ENCODE results near the gene MCAM.

MCAM gene

DNA sequence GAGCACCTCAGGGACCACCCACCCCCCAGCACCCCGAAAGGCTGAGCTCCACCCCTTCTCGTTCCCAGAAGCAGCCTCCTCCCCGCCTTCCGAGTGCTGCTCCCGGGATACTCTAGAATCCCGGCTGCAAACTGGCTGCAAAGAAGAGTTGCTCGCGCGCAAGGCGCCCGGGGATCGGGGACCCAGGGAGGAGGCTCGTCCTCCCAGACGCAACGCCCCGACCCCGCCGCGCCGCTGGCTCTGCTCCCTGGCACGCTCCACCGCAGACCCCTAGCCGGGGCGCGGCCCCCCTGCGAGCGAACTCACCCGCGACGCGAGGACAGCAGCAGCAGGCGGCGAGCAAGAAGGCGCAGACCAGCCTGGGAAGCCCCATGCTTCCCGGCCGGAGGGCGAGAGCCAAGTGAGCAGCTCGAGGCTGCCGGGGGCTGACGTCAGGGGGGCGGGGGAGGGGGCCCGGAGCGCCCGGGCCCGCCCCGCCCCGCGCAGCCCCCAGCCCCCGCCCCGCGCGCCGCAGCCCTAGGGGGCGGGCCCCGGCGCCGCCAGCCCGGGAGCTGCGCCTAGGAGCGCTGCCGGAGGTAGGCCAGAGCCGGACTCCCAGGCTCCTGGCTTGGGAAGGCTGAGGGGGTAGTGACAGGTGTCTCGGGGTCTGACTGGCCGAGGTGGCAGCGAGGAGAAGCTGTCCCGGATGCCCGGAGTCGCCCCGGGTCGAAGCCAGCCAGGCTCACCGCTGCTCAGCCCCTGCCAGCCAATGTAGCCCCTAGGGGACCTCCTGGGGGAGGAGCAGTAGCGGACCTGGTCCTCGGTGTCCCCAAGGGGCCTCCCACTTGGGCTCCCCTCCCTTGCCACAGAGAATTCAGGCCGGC, at the start of gene MCAM:
Gene MCAM, minus strand, starts transcription at position 402 of the 863 bp plus-strand sequence. Its CDS starts 29 bp downstream, at position 373.
- no peak for DNase-seq

GRCh38 chr11:119365071-119365591, 48.2 kb upstream of the MCAM start:
- no peak for DNase-seq

GRCh38 chr11:119363851-119364590, 47.1 kb upstream of the MCAM start:
- DNase-seq, result no peak

DNA sequence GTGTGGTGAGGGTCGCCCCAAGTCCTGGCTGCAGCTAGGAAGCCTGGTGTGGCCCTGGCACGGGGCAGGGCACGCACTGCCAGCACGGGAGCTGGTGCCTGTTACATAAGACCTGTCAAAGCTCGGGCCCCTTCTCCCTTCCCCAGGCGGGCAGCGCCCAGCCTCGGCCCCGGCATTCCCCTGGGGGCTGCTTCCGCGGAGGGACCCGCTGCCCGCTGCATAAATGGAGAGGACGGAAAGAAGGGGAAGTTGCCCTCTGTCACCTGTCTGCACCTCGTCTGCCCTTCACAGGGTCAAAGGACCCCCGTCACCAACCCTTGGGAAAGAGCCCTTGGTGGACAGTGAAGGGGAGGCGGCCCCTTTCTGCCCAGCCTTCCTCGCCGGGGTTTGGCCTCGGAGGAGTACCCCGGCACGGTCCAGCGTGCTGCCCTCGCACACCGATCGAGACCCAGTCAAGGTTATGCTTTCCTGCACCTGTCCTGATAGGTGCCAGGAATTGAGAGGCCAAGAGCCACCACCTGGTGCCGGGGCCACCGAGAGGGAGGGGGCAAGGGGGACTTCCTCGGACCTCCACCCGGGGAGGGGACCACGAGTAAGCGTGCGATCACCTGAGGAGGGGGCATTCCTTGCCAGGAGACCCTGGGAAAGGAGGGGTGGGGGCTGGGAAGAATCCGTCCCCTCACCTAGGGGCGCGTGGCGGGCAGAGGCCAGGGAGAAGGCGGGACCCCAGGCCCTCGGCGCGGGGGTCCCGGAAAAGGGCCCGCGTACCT, 46.3 kb upstream of the MCAM start:
- DNase-seq, result no peak

GRCh38 chr11:119362741-119363080, 45.8 kb upstream of the MCAM start:
- DNase-seq, result no peak

GRCh38 chr11:119361941-119362725, 45.2 kb upstream of the MCAM start:
- no peak for DNase-seq

DNA sequence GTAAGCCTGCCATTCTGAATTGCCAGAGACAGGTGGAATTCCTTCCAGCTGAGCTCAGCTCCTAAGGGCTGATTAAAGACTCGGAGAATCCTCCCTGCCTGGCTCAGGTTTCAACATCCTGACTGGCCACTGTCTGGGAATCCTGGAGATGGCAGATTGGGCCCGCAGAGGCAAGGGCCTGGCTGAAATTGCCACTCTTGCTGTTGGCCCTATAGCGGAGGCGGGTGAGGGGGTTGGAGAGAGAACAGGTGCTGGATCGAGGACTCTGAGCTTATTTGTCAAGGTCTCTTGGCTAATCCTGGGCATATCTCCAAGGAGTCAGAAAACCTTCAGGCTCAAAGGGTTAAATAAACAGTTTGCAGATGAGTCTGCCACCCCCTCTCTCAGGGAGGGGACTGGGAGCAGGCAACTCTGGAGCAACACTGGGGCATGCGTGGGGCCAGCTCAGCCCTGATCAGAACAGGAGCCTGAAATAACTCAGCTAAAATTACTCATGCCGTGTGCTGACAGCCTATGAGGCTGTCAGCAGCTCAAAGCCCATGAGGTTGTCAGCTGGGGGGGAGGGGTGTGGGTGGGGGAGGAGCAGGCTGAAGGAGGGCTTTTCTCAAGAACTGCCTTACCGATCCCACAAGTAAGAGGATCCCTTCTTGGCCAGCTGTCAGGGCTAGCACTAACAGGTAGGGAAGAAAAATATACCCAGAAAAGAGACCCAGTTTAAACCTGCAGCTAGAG, 44.3 kb upstream of the MCAM start:
- peak; percentile 82 for DNase-seq

DNA sequence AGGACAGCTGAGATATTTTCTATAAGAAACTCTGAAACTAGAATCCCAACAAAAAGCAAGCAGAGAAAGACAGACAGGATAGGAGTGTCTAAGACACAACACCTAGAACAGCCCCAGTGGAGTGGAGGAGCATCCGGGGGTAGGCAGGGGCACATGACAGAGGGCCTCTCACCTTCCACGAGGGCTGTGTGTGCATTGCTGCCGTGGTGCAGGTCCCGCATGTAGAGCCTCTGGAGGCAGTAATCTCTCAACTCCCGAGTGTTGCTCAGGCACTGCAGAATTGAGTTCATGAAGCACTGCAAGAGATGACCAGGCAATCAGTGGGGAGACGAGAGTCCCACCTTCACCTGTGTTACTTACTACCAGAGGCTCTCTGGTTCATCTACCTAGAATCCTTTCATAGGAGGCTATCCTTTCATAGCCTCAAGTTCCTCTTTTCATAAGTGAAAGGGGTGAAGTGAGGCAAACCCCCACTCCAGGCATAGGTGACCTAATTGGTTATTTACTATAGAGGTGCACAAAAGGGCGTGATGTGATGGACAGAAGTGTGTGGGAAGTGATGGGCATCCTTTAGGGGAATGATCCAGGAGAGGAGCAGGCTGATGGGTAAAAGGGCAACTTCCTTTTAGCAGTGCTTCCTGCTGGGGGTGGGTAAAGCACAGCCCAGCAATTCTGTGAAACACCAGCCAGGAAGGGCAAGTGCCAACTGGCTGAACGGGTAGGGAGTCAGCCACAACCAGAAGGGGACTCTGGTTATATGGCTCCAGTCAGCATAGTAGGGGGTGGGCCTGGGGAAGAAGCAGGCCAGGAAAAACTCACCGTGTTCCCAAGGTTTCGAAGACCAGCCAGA, 42.7 kb upstream of the MCAM start:
- no peak for DNase-seq

DNA sequence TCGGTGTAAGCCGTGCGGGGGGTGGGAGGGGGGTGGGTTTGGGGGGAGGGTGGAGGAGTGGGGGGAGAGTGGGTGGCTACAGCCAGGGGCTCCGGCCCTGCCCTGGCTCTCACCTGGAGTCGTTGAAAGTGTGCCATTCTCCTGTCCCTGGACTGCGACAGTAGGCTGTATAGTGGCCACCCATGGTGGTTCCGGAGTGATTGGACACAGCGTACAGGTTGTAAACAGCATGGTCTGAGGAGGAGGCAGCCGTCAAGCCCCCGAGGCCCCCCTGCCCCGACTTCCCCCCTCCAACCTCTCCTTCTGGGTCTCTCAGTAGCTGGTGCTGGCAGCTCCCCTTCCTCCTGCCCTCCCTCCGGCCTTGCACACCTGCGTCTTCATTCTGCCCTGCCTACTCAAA, 40.1 kb upstream of the MCAM start:
- no peak for DNase-seq

DNA sequence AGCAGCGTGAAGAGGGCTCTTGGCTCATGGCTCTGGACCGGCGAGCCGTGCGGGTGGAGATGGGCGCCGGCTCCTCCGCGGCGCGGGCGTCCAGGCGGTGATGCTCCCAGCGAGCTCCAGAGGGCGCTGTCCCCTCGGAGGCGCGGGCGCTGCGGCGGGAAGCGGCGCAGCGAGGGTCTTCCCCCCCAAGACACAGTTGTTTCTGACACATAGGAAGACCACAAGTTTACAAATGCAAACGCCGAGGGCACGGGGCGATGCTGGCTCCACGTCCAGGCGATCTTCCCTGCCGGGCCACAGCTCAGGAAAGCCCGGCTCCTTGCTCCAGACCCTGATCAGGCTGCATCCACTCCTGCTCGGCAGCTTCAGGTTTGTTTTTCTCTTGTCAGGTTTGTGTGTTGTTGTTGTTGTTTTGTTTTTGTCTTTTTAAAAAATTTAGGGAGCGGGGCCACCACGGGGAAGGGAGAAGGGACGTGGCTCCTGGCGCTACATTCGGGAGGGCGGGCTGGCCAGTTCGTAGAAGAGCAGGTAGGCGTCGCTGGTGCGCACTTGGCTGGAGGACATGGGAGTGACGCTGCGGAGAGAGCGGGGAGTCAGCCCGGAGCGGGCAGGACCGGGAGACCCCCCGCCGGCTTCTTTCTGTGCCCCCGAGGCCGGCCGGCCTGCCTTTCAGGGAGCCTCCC, 39.6 kb upstream of the MCAM start:
- DNase-seq, result no peak

- no peak for DNase-seq
These were observed 38.3 kb upstream of the MCAM start for GRCh38 chr11:119355091-119355843.

DNA sequence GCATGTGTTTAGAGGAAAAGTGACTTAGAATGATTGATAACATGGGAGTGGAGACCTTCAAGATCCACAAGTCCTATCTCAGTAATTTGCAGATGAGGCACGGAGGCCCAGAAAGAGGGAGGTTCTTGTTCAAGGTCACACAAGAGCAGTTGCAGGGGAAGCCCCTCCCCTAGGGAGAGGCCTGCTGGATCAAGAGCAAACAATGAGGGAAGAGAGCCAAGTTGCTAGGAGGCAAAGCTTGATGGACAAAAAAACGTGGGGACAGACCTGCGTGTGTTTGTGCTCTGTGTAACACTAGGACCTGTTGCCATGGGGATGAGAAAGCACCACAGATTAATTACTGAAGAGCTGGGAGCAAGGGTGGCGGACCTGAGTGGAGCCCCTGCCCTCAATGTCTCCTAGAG, 35.9 kb upstream of the MCAM start:
- DNase-seq, result no peak

DNA sequence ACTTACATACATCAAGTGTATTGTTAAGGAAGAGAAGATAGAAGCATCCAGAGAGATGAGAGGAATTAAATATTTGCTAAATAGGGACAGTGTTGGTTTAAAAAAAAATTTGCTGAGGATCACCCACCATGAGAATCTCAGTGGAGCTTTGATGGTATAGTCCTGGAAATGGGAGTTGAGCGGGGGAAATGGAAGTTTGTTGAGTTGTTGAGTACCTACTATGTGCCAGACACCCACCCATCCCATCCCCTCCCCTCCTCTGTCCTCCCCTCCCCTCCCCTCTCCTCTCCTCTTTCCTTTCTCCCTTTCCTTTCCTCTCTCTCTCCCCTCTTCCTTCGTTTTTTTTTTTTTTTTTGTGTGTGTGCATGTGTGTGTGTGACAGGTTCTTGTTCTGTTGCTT, 34.3 kb upstream of the MCAM start:
- no peak for DNase-seq

- no peak for DNase-seq
These were observed 33.4 kb upstream of the MCAM start for GRCh38 chr11:119350302-119350701.

GRCh38 chr11:119347940-119348605, 31.1 kb upstream of the MCAM start:
- DNase-seq, result no peak

DNA sequence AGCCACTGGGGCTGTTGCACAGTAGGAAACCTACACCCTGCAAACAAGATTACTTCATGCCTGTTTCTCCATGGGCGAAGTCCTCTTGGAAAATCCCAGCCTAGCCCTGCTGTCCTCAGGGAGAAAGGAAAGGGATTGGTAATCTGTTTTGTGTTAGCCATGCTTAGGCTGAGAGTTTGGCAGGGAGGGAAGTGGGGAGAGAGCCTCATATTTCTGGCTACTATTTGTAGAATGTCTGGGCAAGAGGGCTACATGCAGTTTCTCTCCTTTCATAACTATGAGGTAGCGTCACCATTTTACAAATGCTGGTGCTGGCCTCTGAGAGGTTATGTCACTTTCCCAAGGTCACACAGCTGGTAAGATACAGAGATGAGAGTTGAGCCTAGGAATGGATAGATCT, 30.3 kb upstream of the MCAM start:
- DNase-seq, result no peak

DNA sequence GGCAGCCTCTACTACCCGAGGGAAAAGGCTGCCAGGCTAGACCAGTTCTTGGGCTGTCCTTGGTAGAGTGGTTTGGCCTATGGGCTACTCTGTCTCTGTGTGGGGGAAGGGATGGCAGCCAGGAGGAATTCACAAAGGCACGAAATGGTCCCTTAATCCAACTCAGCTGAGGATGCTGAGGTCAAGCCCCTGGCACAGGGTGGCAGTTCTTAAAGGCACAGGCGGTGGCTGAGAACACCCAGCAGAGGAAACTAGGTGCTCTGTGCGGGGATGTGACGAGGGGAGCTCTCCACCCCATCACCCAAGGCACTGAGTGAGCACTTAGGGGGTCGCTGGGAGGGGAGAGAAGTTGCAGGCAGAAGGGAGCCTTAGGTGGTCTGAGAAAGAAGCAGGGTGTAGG, 29.7 kb upstream of the MCAM start, which contains the start of gene MFRP:
Gene MFRP, minus strand, starts transcription at position 101 of the 400 bp plus-strand sequence. CDS start 192 bp downstream, outside the sequence.
- DNase-seq, result no peak

GRCh38 chr11:119345685-119346084, 28.8 kb upstream of the MCAM start:
- no peak for DNase-seq
